Suprapubic skin (tissue), 4 donors: Measurements from ENCODE around the gene UNC93A. TPM values are rescaled to one million over a fixed set of nuclear protein-coding genes. Genes with fewer than 3 reads are reported as not detected.

Source experiments
- DNase-seq, 2 donors: peaks; one replicate each; pipeline ENCODE4 v3.0.0-alpha.2; 2019; ENCODE audit warnings: low spot score in 2 of 2
- H3K27ac ChIP-seq: fragments of 200-600 bp; sonication (generic); one replicate; pipeline ENCODE4 v1.5.1; 2019
- H3K27me3 ChIP-seq: fragments of 200-600 bp; sonication (generic); one replicate; pipeline ENCODE4 v1.5.1; 2019
- H3K36me3 ChIP-seq: fragments of 200-600 bp; sonication (generic); one replicate; pipeline ENCODE4 v1.5.1; 2019
- H3K4me1 ChIP-seq: fragments of 200-600 bp; sonication (generic); one replicate; pipeline ENCODE4 v1.5.1; 2019
- H3K4me3 ChIP-seq: fragments of 200-600 bp; sonication (generic); one replicate; pipeline ENCODE4 v1.5.1; 2019; ENCODE audit warnings: mild to moderate bottlenecking
- H3K9me3 ChIP-seq: fragments of 200-600 bp; sonication (generic); one replicate; pipeline ENCODE4 v1.5.1; 2019
- EP300 ChIP-seq: sonication (generic); formaldehyde crosslinking; IDR thresholded peaks from one replicate; pipeline ENCODE4 v1.6.1; 2017; ENCODE audit warnings: antibody characterized with exemption
- POLR2A ChIP-seq, 2 donors: fragments of 450-650 bp; IDR thresholded peaks; one replicate each; pipeline ENCODE4 v1.6.1; 2017; ENCODE audit warnings: antibody characterized with exemption in 2 of 2, mild to moderate bottlenecking in 2 of 2, moderate library complexity in 2 of 2
- POLR2AphosphoS5 ChIP-seq, 3 donors: sonication (generic); formaldehyde crosslinking; IDR thresholded peaks; one replicate each; pipeline ENCODE4 v1.6.1; 2017; ENCODE audit warnings: antibody characterized with exemption in 3 of 3
- WGBS: methylation state at CpG from one replicate; pipeline ENCODE4 v1.1.5; 2018; 5-methylcytosine and 5-hydroxymethylcytosine counted together
- total RNA-seq, 4 donors: library from RNA; depleted of rRNA; stranded (reverse); fragments of >200 nt; gene quantifications; one replicate each; pipeline ENCODE4 v1.1.0, GENCODE V29; 2016
- TF ChIP-seq, protein P1 (sequence below), 2 donors: fragments of 200-600 bp in 1 of 2; fragments of 450-650 bp in 1 of 2; sonication (generic) in 1 of 2; IDR thresholded peaks; one replicate each; pipeline ENCODE4 v1.5.1; 2016 to 2019; ENCODE audit warnings: antibody characterized with exemption in 2 of 2, mild to moderate bottlenecking in 1 of 2, moderate library complexity in 1 of 2

UNC93A gene
- total RNA-seq, 4 donors from 2014 or later, result 16.1 to 41.7 (median 30.2) TPM

DNA sequence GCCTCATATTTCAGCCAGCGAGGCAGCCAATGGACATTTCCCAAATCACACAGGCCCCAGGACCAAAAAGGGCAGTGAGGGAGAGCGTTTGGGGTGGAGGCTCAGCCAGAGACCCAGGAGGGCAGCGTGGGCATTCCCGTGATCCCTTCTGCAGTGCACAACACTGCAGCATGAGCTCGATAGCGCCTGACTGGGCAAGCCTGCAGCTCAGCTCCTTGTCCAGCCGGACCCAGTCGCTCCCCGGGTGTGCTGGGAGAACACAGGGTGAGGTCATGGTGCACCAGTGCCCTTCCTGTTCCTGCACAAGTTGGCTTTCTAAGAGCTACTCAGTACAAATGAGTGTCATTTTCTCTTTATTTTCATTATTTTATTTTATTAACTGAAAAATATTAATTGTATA lies 39.6 kb downstream of the UNC93A start:
- Histone ChIP-seq H3K27ac (no peak overlapping the region), H3K4me1 (no peaks in the 10 kb centered on the region), H3K36me3 (no peaks in the 10 kb centered on the region), H3K9me3 (no peaks in the 10 kb centered on the region), H3K4me3 (no peak overlapping the region), H3K27me3 (peaks cover 10% of the 10 kb centered on the region)
- TF ChIP-seq, protein P1, sequence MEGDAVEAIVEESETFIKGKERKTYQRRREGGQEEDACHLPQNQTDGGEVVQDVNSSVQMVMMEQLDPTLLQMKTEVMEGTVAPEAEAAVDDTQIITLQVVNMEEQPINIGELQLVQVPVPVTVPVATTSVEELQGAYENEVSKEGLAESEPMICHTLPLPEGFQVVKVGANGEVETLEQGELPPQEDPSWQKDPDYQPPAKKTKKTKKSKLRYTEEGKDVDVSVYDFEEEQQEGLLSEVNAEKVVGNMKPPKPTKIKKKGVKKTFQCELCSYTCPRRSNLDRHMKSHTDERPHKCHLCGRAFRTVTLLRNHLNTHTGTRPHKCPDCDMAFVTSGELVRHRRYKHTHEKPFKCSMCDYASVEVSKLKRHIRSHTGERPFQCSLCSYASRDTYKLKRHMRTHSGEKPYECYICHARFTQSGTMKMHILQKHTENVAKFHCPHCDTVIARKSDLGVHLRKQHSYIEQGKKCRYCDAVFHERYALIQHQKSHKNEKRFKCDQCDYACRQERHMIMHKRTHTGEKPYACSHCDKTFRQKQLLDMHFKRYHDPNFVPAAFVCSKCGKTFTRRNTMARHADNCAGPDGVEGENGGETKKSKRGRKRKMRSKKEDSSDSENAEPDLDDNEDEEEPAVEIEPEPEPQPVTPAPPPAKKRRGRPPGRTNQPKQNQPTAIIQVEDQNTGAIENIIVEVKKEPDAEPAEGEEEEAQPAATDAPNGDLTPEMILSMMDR (IDR thresholded peaks at IDR 0.05), result no peak
- no peak for TF ChIP-seq EP300
- no peak for TF ChIP-seq POLR2AphosphoS5 (IDR thresholded peaks at IDR 0.05)
- TF ChIP-seq POLR2A (IDR thresholded peaks at IDR 0.05), result no peak
- DNase-seq, result no peak
- WGBS, result 81% methylated on average over 7 of the region's 9 CpGs

DNA sequence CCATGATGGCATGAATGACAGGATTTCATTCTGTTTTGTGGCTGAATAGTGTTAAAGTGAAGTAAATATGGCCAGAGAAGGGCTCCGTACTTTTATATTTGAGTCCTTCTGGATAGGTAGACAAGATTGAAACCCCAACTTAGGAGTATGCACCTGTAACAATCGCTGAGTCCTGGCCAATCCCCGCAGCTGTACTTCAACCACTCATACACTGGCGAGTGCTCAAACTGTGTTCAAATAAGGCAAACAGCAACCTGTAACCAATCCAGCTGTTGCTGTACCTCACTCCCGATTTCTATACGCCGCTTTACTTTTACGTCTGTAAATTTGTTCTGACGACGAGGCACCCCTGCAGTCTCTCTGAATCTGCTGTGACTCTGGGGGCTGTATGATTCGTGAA lies 40.5 kb downstream of the UNC93A start:
- Histone ChIP-seq H3K9me3 (no peaks in the 10 kb centered on the region), H3K4me3 (no peak overlapping the region), H3K27me3 (peaks cover 10% of the 10 kb centered on the region), H3K27ac (no peak overlapping the region), H3K36me3 (no peaks in the 10 kb centered on the region), H3K4me1 (no peaks in the 10 kb centered on the region)
- DNase-seq, result no peak
- WGBS, result 87% methylated on average over 11 of the region's 11 CpGs
- TF ChIP-seq, protein P1 (IDR thresholded peaks at IDR 0.05), result no peak

DNA sequence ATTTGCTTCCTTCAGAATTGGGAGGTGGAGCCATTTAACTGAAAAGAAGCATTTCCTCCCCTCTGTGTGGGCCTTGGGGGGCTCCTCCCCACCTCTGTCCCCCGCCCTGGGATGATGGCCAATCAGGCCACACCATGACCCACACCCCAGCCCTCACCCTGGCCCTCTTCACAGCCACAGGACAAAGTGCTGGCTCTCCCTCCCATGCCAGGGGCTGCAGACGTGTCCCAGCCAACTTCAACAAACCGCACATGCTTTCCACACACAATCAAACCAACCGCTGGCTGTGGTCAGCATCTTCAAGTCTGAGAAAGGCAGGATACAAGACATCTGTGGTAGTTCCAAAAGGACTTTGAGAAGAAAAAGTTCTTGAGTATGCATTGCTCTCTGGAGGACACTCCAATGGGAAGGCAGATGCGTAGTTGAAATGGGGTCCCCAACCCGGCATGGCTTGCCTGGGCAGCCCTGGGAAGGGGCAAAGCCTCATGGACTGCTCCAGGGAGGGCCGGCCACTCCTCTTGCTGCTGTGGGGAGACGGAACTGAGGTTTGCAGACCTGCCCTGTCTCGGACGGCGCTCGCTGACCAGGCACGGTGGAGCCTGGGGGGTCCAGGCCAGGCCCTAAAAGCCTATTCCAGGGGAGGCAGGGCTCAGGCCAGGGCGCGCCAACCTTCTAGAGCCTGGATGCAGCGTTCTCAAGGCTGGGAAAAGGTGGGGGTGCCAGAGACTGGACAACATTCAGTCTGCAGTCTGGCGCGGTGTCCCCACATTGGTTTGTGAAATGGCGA lies 45.9 kb downstream of the UNC93A start:
- no peak for DNase-seq
- H3K9me3 ChIP-seq, result no peaks in the 10 kb centered on the region
- 81% methylated on average over 15 of the region's 19 CpGs for WGBS
- no peak overlapping the region for H3K27ac ChIP-seq
- no peaks in the 10 kb centered on the region for H3K4me1 ChIP-seq
- H3K36me3 ChIP-seq, result no peaks in the 10 kb centered on the region
- TF ChIP-seq EP300 (no peak), POLR2AphosphoS5 (IDR thresholded peaks at IDR 0.05) (no peak), POLR2A (IDR thresholded peaks at IDR 0.05) (no peak)
- TF ChIP-seq, protein P1 (IDR thresholded peaks at IDR 0.05), result no peak
- H3K27me3 ChIP-seq, result peaks cover 24% of the 10 kb centered on the region
- H3K4me3 ChIP-seq, result no peak overlapping the region

DNA sequence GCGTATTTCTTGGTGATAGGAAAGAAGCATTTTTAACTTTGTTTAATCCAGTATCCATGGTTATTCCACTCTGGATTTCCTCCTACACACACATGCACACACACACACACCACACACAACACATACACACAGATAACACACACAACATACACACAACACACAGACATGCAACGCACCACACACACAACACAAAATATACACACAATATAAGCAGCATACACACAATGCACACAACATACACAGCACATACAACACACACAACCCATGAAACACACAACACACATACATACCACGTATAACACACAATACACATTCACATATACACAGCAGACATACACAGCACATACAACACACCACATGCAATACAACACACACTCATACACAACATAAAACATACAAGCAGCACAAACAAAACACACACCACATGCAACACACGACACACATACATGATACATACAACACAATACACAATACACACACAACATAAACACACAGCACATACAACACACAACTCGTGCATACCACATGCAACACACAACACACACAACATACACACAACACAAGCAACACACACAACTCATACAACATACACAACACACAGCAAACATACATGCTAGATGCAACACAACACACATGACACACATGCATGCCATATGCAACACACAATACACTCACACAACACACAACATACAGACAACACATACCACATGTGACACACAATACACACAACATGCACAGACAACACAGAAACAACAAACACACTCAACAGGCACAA lies 46.7 kb downstream of the UNC93A start:
- Histone ChIP-seq H3K9me3 (no peaks in the 10 kb centered on the region), H3K27me3 (peaks cover 25% of the 10 kb centered on the region), H3K36me3 (no peaks in the 10 kb centered on the region), H3K4me1 (no peaks in the 10 kb centered on the region), H3K4me3 (no peak overlapping the region), H3K27ac (no peak overlapping the region)
- no peak for DNase-seq
- TF ChIP-seq POLR2A (IDR thresholded peaks at IDR 0.05) (no peak), EP300 (no peak), POLR2AphosphoS5 (IDR thresholded peaks at IDR 0.05) (no peak)
- TF ChIP-seq, protein P1 (IDR thresholded peaks at IDR 0.05), result no peak
- 90% methylated on average over 5 of the region's 5 CpGs for WGBS

DNA sequence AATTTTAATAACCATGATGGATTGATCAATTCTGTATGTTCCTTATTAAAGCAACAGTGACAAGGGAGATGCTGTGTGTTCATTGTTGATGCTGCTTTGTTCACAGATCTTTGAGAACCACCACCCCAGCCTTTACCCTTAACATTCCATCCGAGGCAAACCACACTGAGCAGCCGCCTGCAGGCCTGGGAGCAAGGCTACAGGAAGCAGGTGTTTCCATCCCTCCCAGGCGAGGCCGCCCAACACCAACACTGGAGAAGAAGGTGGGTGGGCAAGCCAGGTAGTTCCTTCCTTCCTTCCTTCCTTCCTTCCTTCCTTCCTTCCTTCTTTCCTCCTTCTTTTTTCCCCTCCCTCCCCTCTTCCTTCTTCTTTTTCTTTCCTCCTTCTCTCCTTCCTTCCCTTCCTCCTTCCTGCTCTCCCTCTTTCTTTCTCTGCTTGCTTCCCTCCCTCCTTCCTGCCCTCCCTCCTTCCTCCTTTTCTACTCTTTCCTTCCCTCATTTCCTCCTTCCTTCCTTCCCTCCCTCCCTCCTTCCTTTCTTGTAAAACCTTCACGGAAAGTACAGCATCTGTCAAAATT lies 47.5 kb downstream of the UNC93A start:
- 54% methylated on average over 5 of the region's 5 CpGs for WGBS
- Histone ChIP-seq H3K4me3 (no peak overlapping the region), H3K4me1 (no peaks in the 10 kb centered on the region), H3K27me3 (peaks cover 27% of the 10 kb centered on the region), H3K9me3 (no peaks in the 10 kb centered on the region), H3K36me3 (no peaks in the 10 kb centered on the region), H3K27ac (no peak overlapping the region)
- DNase-seq, result no peak
- no peak for TF ChIP-seq POLR2AphosphoS5 (IDR thresholded peaks at IDR 0.05)
- no peak for TF ChIP-seq EP300
- TF ChIP-seq POLR2A (IDR thresholded peaks at IDR 0.05), result no peak
- TF ChIP-seq, protein P1 (IDR thresholded peaks at IDR 0.05), result no peak
